ENCODE data around the gene OSBPL8.

DNA sequence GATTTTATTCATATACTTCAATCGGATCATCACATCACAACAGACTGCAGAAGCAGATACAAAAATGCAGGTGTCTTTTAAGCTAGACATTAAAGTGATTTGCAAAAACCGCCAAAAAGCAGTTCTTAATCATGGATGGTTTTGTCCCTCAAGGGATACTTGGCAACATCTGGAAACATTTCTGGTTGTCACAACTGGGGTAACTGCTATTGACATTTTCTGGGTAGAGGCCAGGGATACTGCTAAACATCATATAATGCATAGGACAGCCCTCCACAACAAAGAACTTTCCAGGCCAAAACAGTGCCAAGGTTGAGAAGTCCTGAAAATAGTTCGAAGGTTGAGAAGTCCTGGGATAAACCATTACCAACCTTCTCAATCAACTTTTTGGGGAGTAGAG, 109.6 kb downstream of the OSBPL8 start:
- TF ChIP-seq CTCF (IDR thresholded peaks at IDR 0.05) (no peak), POLR2A (IDR thresholded peaks at IDR 0.05) (no peak)

Data from stomach (tissue), 4 donors.